ENCODE measurements around the gene LRPAP1.

- no peak for TF ChIP-seq CTCF (IDR thresholded peaks at IDR 0.05)
- no peak for TF ChIP-seq POLR2A (IDR thresholded peaks at IDR 0.05; ENCODE audit: low read depth)
- TF ChIP-seq POLR2AphosphoS5 (IDR thresholded peaks at IDR 0.05) = no peak
- TF ChIP-seq EP300 (IDR thresholded peaks at IDR 0.05) = no peak
These were observed 9.9 kb downstream of the LRPAP1 start for GRCh38 chr4:3522326-3522640.

Data from esophagus muscularis mucosa (tissue), 4 donors.